Glomerular endothelial cell (primary cell): ENCODE data around the gene MRPS10. TPM values are rescaled to one million over a fixed set of nuclear protein-coding genes. Genes with fewer than 3 reads are reported as not detected.
"Not testable (repeated sequence)": the region's sequence is repeated elsewhere in the genome, so short reads cannot be mapped to it uniquely, and the experiment has no call there.

Experiments
- DNase-seq: peaks from one replicate; pipeline ENCODE4 v3.0.0-alpha.2; 2011; ENCODE audit warnings: low read depth, low spot score; ENCODE audit errors: extremely low read depth
- total RNA-seq: library from RNA; depleted of rRNA; stranded (reverse); fragments of >200 nt; gene quantifications from 2 replicates; pipeline ENCODE4 v1.2.3, GENCODE V29; 2015

Gene MRPS10
- total RNA-seq, 1 donor from 2014 or later = 35.1 TPM

DNA sequence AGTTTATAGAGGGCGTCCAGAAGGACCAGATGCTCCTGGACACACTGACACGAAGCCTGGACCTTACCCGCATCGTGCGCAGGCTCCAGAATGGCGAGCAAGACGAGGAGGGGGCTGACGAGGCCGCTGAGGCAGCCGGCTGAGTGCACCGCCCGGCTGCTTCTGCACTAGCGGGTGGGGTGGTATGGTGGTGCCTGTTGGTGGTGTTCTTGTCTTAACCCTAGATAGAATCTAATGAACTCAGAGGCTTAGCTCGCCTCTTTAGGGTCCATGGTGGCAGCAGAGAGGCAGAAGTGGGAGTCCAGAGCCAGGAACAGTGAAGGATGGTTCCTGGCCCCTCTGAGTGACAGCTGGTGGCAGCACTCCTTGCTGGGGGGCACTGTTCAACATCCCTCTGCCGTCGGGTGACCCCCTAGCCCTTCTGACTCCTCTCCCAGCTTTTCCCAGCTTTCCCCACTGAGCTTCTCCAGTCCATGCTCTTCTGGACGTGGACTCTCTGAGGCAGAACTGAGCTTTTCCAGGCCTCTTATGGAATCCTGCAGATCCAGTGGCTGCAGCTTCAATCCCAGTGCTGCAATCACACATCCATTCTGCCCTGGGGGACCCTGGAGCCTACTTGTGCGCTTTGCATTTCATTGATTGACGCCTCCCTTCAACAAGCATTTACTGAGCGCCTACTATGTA, 38.3 kb downstream of the MRPS10 start:
- DNase-seq = no peak

- no peak for DNase-seq
Measured at GRCh38 chr6:42177514-42178364, 39.9 kb downstream of the MRPS10 start.

DNA sequence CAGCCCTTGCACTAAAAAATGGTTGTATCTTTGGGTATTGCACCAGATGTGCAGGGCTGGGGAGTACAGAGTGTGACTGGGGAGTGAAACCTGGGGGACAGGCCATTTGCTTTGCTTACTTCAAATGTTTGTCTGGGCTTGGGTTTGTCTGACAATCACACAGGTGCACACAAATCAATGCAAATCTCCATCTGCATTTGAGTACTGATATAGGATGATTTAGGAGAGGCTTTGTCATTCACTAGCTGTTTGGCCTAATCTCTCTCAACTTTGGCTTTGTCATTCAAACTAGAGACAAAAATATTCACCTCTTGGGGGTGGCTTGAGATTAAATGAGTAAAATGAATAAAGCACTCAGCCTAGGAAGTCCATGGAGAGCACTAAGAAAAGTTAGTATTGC, 40.7 kb downstream of the MRPS10 start:
- DNase-seq = no peak

DNA sequence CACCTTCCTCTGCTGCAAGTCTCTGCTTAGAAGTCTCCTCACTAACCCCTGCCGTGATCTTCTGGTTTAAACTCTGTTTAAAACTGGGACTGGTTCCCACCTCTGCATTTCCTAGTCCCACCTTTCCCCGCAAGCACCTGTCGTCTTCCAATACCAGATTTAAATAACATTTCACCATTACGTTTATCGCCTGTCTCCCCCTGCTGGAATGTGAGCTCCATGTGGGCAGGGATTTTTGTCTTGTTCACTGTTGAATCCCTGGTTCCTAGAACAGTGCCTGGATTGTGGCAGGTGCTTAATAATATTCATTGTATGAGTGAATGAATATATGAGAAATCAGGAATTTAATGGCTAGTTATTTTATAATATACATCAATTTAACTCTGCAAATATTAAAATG, 41.8 kb downstream of the MRPS10 start:
- no peak for DNase-seq

DNA sequence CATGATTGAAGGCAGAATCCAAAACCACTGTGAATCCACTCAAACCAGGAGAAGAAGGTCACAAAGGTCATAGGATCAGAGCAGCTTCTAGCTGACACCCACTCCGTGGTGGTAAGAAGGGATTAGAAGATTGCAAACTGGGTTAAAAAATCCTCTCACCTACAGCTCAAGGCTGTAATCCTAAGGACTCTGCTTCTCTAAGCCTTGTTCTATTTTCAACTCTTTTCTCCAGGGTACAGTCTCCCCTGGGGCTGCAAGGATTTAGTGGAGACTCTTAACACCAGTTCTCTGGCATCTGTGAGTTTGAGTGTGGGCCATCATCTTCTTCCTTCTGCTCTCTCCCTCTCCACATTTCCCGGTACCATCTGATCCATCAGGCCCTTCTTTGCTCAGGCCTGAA, 44.6 kb downstream of the MRPS10 start, which contains the start of gene GUCA1A:
Gene GUCA1A (plus strand): TSS at position 264 of the 400 bp plus-strand sequence. CDS start 250 bp downstream, outside the sequence.
- DNase-seq = no peak

- DNase-seq = no peak
Measured at GRCh38 chr6:42171813-42172581, 45.7 kb downstream of the MRPS10 start.

DNA sequence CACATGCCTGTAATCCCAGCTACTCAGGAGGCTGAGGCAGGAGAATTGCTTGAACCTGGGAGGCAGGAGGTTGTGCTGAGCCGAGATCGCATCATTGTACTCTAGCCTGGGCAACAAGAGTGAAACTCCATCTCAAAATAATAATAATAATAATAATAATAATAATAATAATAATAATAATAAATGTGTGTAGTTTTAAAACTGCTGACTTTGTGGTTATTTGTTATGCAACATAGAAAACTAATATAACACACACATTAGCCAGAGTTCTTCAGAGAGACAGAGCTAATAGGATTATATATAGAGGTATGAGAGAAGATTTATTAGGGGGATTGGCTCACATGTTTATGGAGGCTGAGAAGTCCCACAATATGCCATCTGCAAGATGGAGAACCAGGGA, 47.9 kb downstream of the MRPS10 start:
- DNase-seq = not testable (repeated sequence)

DNA sequence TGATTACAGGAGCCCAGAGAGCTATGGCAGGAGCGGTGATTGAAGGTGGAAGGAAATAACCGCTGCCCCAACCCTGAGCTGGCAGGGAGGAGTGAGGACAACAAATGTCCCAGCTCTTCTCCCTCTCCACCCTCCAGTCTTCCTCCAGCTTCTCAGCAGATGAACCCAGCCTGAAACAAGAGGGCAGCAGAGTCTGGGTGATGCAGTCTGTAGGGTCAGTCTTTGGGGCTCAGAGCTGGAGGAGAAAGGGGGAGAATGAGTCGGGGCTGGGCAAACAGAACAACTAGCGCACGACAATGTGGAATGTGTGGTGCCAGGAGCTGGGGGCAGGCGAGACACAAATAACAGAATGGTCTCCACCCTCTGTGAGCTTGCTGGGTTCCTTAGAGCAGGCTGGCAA, 49.0 kb downstream of the MRPS10 start:
- no peak for DNase-seq

DNA sequence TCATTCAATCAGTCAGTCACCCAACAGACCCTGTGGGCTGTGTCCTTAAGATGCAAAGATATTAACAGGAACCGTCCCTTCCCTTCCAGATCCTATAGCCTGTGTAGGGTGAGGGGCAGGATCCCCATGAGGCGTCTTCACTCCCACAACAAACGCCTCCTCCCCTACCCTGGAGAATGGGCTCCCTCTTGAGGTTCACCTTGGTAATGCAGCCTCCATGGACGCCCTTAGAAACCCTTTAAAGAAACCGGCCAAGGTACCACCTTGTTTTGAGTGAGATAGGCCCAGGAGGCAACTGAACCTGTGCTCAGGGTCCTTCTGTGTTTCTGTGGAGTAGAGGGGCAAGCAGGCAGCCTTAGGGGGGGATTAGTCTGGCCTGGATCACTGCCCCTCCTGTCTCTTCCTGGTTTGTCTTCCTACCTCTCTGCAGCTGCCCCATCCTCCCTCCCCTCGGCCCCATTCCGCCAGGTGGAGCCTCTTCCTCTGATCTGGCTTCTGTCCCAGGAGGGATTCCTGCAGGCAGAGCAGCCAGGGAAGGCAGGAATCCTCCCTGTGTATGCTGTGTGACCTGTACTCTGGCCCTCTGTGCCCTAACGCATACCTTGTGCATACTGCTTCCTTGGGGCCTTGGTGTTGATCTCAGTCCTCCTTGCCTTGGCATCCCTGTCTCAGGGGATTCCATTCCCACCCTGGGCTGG, 51.1 kb downstream of the MRPS10 start:
- peak; percentile 18 for DNase-seq

- no peak for DNase-seq
Measured at GRCh38 chr6:42165016-42165415, 52.6 kb downstream of the MRPS10 start.

DNA sequence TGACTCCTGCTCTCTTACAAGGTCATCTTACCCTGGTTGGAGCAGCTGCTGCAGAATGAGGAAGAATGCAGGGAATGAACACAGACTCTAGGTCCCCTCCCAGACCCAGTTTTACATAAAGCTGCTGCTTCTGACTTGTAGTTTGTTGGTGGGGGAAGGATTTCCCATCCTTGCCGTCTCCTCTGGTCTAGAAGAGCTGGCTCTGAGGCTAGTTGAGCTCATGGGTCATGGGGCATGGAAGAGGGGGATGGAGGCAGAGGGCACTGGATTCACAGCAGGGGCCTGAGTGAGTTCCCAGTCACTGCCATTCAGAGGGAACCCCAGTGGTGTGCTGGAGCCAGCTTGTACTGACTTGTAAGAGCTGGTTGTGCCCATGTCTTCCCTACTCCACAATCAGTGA, 53.7 kb downstream of the MRPS10 start:
- DNase-seq = no peak

- no peak for DNase-seq
Measured at GRCh38 chr6:42162812-42163211, 54.8 kb downstream of the MRPS10 start.

DNA sequence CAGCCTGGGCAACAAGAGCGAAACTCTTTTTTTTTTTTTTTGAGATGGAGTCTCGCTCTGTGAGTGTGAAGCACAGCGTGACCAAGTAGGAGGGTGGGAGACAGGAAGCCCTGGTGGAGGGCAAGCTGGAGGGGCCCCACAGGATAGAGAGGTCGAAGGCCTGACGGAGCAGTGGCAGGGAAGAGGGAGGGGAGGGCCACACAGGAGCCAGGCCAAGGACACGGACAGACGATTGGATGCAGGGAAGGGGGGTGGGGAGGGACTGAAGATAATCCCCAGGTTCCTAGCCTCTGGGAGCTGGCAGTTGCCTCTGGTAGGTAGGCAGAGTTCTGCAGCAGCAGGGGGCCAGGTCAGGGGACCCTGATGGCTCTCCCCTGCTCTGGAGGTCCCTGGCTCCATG, 55.3 kb downstream of the MRPS10 start:
- no peak for DNase-seq

DNA sequence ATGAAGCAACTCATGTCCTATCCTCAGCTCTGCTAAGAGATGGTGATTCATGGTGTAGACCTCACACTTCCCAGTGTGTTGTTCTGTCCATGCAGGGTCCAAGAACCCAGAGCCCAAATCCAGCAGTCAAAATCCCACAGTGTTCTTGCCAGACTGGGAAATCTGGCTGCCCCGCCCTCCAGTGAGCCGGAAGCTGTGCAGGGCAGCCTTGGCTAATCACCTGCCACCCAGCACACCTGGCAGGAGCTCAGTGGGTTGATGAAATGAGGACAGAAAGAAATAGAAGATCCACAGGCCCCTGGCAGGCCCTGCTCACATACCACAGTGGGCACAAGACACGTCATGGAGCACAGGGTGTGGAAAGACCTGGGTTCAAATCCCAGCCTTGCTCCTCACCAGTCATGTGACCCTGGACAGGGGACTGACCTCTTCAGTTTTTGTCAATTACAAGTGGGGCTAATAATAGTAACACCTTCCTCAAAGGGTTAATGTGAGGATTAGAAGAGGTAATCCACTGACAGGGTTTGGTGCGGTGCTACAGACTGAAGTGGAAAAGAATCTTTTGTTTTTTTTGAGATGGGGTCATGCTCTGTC, 58.1 kb downstream of the MRPS10 start:
- DNase-seq = no peak

GRCh38 chr6:42158631-42159030, 59.0 kb downstream of the MRPS10 start:
- DNase-seq = no peak

DNA sequence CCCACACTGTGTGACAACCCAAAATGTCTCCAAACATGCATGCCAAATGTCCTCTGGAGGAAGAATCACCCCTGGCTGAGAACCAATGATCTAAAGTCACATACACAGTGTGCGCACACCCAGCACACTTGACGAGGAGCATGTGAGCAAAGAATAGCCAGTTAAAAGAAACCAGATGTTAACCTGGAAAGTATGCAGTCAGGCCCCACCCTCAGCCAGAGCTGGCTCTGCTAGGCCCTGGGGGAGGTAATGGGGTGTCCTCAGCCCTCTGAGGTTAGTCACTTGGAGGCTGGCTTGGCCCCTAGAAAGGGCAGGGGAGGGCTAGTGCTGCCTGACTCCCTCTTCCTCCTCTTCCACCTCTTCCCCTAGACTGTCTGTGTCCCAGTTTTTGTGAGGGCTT, 59.6 kb downstream of the MRPS10 start:
- no peak for DNase-seq
